COR-L47 (cell line): ENCODE data around the gene CEACAM8.
"Not testable (repeated sequence)": the region's sequence is repeated elsewhere in the genome, so short reads cannot be mapped to it uniquely, and the experiment has no call there.

Source experiments
- DNase-seq: peaks from one replicate; lab custom pipeline; 2025; lab: John Stamatoyannopoulos, UW

Gene CEACAM8

DNA sequence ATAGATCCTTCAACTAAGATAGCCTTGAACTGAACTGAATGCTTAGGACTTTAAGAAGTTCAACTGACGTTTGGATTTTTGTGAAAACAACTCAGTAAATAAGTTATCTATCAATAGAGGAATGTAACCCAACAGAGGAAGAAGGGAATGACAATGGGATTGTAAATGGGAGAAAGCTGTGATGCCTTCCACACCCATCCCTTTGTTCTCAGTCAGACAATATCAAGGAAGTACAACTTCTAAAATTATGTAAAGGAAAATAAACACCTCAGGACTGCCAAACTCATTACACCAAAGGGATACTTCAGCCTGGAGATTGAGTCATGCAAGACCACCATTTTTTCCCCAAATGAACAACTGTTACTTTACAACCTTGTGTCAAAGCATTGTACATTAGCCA, 21.1 kb downstream of the CEACAM8 start:
- no peak for DNase-seq

- DNase-seq, result no peak
These were observed 23.6 kb downstream of the CEACAM8 start for GRCh38 chr19:42571116-42571515.

DNA sequence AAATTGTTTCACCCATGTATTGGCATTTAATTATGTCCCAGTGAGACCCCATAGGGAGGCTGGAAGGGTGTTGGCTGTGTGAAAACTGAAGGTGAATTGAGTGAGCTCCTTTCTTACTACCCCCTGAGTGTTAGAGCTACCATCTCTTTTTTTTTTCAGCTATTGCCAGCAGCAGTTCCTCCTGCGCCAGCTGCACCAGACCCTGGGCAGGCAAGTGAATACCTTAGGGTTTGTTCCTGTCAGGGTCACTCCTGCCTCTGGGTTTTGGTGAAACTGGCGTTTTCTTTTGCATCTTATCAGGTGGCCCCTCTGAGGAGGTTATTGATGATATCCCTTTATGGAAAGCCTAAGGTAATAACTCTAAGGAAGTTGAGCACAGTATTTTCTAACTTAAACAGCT, 25.5 kb downstream of the CEACAM8 start:
- DNase-seq, result no peak

DNA sequence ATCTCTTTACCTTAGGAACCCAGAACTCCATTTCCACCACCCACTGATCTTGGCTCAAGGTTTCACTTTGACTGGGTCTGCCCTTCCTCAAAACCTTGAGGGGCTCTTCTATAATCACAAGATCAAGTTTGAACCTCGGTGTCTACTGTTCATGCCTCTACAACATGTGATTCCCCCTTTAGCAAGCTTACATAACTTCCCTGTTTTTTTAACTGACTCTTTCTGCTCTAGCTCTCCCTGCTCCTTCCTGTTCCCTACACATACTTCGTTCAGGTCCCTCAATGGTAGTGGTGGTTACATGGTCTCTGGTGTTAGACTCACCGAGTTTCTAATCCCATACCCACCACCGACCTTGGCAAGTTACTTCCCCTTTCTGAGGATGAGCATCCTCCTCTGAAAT, 26.7 kb downstream of the CEACAM8 start:
- no peak for DNase-seq

- DNase-seq, result no peak
These were observed 27.2 kb downstream of the CEACAM8 start for GRCh38 chr19:42567567-42567966.

GRCh38 chr19:42563352-42564210, 31.1 kb downstream of the CEACAM8 start:
- peak; percentile 19 for DNase-seq

- DNase-seq, result no peak
These were observed 33.2 kb downstream of the CEACAM8 start for GRCh38 chr19:42561512-42561911.

- DNase-seq, result no peak
These were observed 34.0 kb downstream of the CEACAM8 start for GRCh38 chr19:42560731-42561130.

DNA sequence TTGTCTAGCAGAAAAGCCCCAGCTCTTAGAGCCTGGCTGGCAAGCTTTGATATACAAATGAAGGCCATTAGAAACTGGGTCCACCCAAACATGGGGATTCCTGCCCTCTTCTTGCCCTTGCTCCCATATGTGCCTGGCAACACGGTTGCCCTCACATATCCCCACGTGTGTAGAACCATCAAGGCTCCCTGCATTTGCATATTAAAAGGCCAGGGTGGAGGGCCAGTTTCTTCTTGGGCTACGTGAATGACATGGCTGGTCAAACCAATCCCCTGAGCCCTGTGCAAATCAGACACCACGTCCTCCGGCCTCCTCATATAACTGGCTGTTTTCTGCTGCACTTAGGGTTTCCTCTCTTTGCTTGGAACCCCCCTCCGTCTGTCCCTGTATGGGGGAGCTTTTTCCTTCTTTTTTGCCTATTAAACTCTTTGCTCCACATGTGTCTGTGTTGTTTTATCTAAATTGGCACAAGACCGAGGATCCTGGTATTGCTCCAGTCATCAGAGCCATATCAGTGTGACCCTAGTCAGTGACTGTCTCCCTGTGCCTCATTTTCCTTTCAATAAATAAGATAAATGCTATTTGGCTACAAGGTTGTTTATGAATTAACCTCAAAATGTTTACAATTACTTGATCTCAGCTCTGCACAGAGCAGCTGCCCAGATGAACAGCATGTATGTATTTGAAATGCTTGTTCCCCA, 36.1 kb downstream of the CEACAM8 start:
- DNase-seq, result no peak

DNA sequence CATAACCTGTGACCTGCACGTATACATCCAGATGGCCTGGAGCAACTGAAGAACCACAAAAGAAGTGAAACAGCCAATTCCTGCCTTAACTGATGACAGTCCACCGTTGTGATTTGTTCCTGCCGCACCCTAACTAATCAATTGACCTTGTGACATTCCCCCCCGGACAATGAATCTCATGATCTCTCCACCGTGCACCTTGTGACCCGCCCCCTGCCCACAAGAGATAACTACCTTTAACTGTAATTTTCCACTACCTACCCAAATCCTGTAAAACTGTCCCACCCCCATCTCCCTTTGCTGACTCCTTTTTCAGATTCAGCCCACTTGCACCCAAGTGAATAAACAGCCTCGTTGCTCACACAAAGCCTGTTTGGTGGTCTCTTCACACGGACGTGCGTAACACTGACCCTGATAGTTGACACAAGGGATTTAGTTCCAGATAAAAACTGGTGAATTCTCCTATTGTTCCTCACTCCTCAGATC, 37.3 kb downstream of the CEACAM8 start:
- not testable (repeated sequence) for DNase-seq

DNA sequence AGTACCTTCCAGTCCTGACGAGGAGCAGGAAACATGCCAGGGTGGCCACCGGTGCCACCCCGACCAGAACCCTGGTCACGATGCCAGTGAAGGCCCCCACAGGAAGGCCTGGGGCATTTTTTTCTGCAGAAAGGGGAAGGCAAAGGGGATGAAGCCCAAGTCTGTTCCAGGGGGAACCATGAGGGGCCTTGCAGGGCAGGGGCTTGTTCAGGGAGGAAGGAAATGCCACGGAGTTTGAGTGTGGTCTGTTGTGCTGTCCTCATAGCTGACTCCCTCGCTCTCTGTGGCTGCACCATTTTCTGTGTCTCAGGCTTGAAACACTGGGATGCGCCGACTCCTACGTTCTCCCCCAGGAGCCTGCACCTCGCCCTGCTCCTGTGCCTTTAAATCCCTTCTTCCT, 38.9 kb downstream of the CEACAM8 start:
- no peak for DNase-seq

DNA sequence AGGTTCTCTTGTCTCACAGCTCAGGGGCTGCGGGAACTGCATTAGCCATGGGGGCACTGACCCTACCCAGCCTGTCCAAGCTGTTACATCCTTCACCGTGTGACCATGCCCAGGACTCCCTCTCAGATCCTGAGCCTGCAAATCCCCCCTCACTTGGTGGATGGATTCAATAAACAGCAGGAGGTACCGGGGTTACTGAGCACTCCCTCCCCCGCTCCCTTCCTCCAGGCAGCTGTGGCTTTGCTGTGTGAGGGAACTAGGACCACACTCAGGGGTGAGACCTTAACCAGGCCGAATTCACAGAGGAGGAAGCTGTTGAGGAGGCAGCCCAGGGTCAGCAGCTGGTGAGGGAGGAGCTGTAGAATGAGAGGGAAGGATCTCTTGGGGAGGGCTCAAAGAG, 39.4 kb downstream of the CEACAM8 start:
- DNase-seq, result no peak

- no peak for DNase-seq
These were observed 40.6 kb downstream of the CEACAM8 start for GRCh38 chr19:42554046-42554575.

GRCh38 chr19:42553292-42554045, 41.3 kb downstream of the CEACAM8 start:
- DNase-seq, result no peak

DNA sequence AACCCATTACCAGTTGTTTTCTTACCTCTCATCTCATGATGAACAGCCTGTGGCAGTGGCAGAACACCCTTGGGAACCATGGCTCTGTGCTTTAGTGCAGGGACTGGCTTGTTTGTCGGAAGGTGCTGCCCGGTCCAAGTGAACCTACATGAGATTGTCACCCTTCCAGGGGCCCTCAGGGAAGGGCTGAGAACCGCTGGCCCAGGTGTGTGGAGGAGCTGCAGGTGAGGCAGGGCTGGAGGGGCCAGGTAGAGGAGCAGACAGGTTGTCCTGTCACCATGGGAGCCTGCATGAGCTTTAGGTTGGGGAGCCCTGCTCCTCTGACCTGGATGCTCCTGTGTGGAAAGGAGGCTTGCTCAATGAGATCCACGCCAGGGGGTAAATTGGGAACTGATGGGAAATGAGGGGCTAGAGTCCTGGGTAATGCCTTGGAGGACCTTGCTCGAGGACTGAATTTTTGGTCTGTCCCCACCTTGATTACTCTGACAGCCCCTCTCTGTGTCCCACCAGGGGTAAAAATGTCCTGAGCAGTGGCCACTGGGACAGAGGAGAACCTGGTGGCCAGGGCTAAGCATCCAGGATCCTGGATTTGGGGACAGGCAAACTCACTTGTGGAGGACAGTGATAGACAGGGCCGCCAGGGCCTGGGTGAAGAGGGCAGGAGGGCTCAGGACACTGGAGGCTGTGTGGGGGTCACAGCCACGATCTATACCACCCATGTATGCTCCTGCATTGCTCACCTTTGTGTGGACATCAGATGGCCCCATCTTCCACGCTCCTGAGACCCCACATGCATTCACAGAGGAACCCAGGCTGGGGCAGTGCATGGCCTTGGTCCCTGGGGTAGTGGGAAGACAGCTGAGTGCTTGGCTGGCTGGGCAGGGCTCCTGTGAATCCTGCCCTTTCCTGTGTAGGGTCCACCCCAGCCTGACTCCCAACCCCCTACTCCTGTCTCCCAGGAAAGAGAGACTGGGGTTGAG, 42.3 kb downstream of the CEACAM8 start:
- no peak for DNase-seq

DNA sequence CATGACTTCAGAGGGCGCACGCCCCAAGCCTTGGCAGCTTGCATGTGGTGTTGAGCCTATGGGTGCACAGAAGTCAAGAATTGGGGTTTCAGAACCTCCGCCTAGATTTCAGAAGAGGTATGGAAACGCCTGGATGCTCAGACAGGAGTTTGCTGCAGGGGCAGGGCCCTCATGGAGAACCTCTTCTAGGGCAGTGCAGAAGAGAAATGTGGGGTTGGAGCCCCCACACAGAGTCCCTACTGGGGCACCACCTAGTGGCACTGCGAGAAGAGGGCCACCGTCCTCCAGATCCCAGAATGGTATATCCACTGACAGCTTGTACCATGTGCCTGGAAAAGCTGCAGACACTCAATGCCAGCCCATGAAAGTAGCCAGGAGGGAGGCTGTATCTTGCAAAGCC, 44.2 kb downstream of the CEACAM8 start:
- not testable (repeated sequence) for DNase-seq

GRCh38 chr19:42549067-42549466, 45.7 kb downstream of the CEACAM8 start:
- DNase-seq, result not testable (repeated sequence)

- no peak for DNase-seq
These were observed 46.2 kb downstream of the CEACAM8 start for GRCh38 chr19:42548552-42548951.

DNA sequence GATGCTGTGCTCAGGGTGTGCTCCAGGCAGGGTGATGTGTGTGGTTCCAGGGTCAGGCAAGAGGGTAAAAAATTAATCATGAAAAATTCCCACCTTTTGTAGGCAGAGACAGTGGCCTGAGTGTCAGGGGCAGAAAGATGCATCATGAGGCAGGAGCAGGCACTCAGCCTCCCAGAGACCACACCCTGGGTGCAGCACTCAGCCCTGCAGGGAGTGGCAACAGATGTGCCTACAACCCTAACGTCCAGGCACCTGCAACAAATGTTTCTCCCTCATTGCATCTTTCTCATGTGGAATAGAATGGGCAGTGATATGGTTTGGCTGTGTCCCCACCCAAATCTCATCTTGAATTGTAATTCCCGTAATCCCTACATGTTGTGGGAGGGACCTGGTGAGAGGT, 46.8 kb downstream of the CEACAM8 start:
- no peak for DNase-seq

- DNase-seq, result no peak
These were observed 47.8 kb downstream of the CEACAM8 start for GRCh38 chr19:42546831-42547500.
